ENCODE data around the gene PSMG4.

Gene PSMG4

GRCh38 chr6:3292431-3293197, 33.9 kb downstream of the PSMG4 start:
- TF ChIP-seq CTCF (IDR thresholded peaks at IDR 0.05; ENCODE audit: control insufficient read depth, extremely low read depth, insufficient read depth) = no peak
- no peak overlapping the region for H3K4me3 ChIP-seq (ENCODE audit: low read depth, low read length)
- no peak for DNase-seq (ENCODE audit: low read depth)

- TF ChIP-seq CTCF (IDR thresholded peaks at IDR 0.05; ENCODE audit: control insufficient read depth, extremely low read depth, insufficient read depth) = no peak
- H3K4me3 ChIP-seq (ENCODE audit: low read depth, low read length) = no peak overlapping the region
- DNase-seq (ENCODE audit: low read depth) = no peak
Observed at GRCh38 chr6:3293271-3294155, 34.8 kb downstream of the PSMG4 start.

- H3K4me3 ChIP-seq (ENCODE audit: low read depth, low read length) = no peak overlapping the region
- no peak for TF ChIP-seq CTCF (IDR thresholded peaks at IDR 0.05; ENCODE audit: control insufficient read depth, extremely low read depth, insufficient read depth)
- no peak for DNase-seq (ENCODE audit: low read depth)
Observed at GRCh38 chr6:3294396-3294795, 35.6 kb downstream of the PSMG4 start.

- DNase-seq (ENCODE audit: low read depth) = no peak
- no peak overlapping the region for H3K4me3 ChIP-seq (ENCODE audit: low read depth, low read length)
- peak; percentile 10; the same call in 1 of the 2 replicates for TF ChIP-seq CTCF (IDR thresholded peaks at IDR 0.05; ENCODE audit: control insufficient read depth, extremely low read depth, insufficient read depth)
Observed at GRCh38 chr6:3294921-3295871, 36.4 kb downstream of the PSMG4 start.

- H3K4me3 ChIP-seq (ENCODE audit: low read depth, low read length) = no peak overlapping the region
- DNase-seq (ENCODE audit: low read depth) = no peak
- TF ChIP-seq CTCF (IDR thresholded peaks at IDR 0.05; ENCODE audit: control insufficient read depth, extremely low read depth, insufficient read depth) = no peak
Observed at GRCh38 chr6:3296078-3296477, 37.3 kb downstream of the PSMG4 start.

- TF ChIP-seq CTCF (IDR thresholded peaks at IDR 0.05; ENCODE audit: control insufficient read depth, extremely low read depth, insufficient read depth) = no peak
- DNase-seq (ENCODE audit: low read depth) = no peak
- no peak overlapping the region for H3K4me3 ChIP-seq (ENCODE audit: low read depth, low read length)
Observed at GRCh38 chr6:3296537-3296936, 37.8 kb downstream of the PSMG4 start.

Data from LNCaP clone FGC (cell line).